Stimulated activated CD8-positive, alpha-beta memory T cell treated with anti-CD3 and anti-CD28 coated beads, Interleukin-4, amount 100 ng/mL, for 4 hours (primary cell): ENCODE results near the gene DUSP23.

Source experiments
- DNase-seq, 2 donors: peaks; one replicate each; pipeline ENCODE4 v3.0.0-alpha.2; 2020; ENCODE audit warnings: low read depth in 2 of 2, low spot score in 1 of 2

The DUSP23 gene

GRCh38 chr1:159827549-159827948, 46.8 kb downstream of the DUSP23 start:
- DNase-seq, result no peak

- DNase-seq, result no peak
Observed at GRCh38 chr1:159828176-159828575, 47.4 kb downstream of the DUSP23 start.

- DNase-seq, result no peak
Observed at GRCh38 chr1:159828581-159829272, 48.0 kb downstream of the DUSP23 start.

DNA sequence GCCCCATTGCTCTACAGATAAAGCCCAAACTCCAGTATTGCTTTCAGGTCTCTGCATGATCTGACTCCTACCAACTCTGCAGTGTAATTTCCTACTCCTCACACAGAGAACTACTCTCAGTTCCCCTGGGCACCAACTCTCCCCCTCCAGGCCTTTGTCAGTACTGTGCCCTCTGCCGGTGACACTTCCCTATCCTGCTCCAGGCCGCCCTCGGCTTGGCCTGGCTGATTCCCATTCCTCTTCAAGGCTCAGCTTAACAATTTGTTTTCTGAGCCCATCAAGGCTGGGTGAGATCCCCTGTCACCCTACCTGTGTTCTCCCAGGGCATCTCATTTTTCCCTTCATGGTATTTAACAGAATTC, 48.5 kb downstream of the DUSP23 start:
- DNase-seq, result no peak

DNA sequence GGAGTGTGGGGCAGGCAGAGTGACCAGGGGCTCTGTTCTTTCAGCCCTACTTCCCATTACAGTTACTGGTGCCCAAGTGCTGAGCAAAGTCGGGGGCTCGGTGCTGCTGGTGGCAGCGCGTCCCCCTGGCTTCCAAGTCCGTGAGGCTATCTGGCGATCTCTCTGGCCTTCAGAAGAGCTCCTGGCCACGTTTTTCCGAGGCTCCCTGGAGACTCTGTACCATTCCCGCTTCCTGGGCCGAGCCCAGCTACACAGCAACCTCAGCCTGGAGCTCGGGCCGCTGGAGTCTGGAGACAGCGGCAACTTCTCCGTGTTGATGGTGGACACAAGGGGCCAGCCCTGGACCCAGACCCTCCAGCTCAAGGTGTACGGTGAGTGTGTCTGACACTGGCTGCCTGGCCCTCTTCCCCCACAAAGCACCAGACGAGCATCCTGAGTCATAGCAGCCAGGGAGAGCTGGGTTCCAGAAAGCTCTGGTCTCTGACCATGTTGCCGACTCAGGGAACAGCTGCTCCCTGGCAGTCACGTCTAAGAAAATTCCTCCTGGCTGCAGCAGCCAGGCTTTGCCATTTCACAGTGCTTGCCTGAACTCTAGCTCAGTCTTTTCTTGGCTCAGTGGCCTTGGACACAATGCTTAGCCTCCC, 49.2 kb downstream of the DUSP23 start:
- no peak for DNase-seq

DNA sequence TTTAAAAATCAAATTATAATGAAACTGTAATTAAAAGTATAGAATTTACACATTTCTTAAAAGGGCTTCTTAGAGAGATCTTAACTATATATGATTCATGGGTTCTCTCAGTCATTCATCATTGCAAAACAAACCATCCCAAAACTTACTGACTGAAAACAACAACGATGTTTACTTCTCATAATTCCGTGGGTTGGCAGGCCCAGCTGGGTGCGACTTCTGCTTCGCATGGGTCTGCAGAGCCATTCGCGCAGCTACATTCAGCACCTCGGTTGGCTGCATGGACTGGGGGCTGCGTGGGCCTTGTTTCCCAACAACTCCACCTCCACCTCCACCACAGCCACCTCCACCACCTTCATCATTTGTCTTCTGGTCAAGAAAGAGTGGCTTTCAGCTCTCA, 50.0 kb downstream of the DUSP23 start:
- no peak for DNase-seq

DNA sequence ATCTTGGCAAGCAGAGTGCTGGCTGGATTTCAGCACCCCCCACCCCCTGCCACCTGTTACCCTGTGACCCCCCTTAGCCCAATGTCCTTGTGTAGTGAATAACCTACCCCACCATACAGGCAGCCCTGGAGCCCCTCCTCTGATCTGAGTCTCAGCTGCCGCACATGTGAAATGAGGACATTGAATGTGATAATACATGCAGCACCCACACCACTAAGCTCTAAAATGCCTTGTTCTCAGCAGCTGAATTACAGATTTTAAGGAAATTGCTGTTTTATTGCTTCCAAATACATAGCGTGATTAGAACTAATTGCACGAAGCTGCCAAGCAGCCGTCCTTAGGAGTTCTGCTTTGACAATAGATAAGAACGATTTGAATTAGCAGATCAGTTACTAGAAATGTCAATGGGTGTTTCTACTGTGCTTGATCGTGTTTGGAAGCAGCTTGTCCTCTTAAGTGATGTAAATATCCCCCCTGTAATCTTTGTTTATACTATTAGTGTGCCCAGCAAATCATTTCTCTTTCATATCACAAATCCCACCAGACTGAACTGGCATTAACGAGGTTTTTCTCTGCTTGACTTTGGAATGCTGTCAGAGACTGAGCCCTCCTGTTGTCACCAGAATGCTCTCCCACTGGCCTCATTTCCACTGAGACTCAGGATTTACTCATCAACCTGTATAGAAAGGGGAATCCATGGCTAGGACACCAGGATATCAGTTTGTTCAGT, 50.8 kb downstream of the DUSP23 start:
- no peak for DNase-seq
